ENCODE measurements around the gene RAC3. TPM values are rescaled to one million over a fixed set of nuclear protein-coding genes. Genes with fewer than 3 reads are reported as not detected.
A peak's percentile ranks its signal among the peaks of the same experiment; 100 is the strongest.

RAC3 gene
- total RNA-seq, 2 experiments from 2014 or later: 9.6 to 10.6 TPM

GRCh38 chr17:82055965-82056728 is 24.7 kb downstream of the RAC3 start:
- peaks cover 9% of the 10 kb centered on the region for H3K36me3 Mint-ChIP-seq (ENCODE audit: low read depth)
- CTCF ChIA-PET: interaction anchor here (1.1 to 1.4 kb wide), 2 partner anchors 18 to 19 kb away, joined by 4 to 5 read pairs; partner anchors contain the start of gene DCXR
- no peak overlapping the region for H3K4me3 Mint-ChIP-seq
- no peak for ATAC-seq
- no peaks in the 10 kb centered on the region for H3K9me3 Mint-ChIP-seq (ENCODE audit: low read depth)
- no peaks in the 10 kb centered on the region for H3K27me3 Mint-ChIP-seq
- intact Hi-C loops (cut with DNase I, micrococcal nuclease): no loop called here
- peaks cover 12% of the 10 kb centered on the region for H3K4me1 Mint-ChIP-seq
- POLR2A ChIA-PET: no interaction called here
- DNase-seq: peak; percentile 4
- no peak overlapping the region for H3K27ac Mint-ChIP-seq

- Mint-ChIP-seq H3K27ac (no peak overlapping the region), H3K9me3 (ENCODE audit: low read depth) (no peaks in the 10 kb centered on the region), H3K36me3 (ENCODE audit: low read depth) (peaks cover 9% of the 10 kb centered on the region), H3K27me3 (no peaks in the 10 kb centered on the region), H3K4me3 (no peak overlapping the region), H3K4me1 (peaks cover 12% of the 10 kb centered on the region)
- no peak for ATAC-seq
- POLR2A ChIA-PET: no interaction called here
- CTCF ChIA-PET: interaction anchor here (1.1 kb wide), 1 partner anchor 19 kb away, joined by 4 read pairs; the partner anchor contains the start of gene DCXR
- intact Hi-C loops (cut with DNase I, micrococcal nuclease): no loop called here
- peak; percentile 3 for DNase-seq
Measured at GRCh38 chr17:82056729-82057621, 25.5 kb downstream of the RAC3 start.

GRCh38 chr17:82058230-82058854 is 26.9 kb downstream of the RAC3 start:
- no peak overlapping the region for H3K27ac Mint-ChIP-seq

GRCh38 chr17:82058855-82059249 is 27.4 kb downstream of the RAC3 start:
- Mint-ChIP-seq H3K4me3 (no peak overlapping the region), H3K9me3 (ENCODE audit: low read depth) (no peaks in the 10 kb centered on the region), H3K36me3 (ENCODE audit: low read depth) (peaks cover 7% of the 10 kb centered on the region), H3K4me1 (peaks cover 2% of the 10 kb centered on the region), H3K27ac (no peak overlapping the region), H3K27me3 (no peaks in the 10 kb centered on the region)
- ATAC-seq (no peak), DNase-seq (no peak)
- intact Hi-C loops (cut with DNase I, micrococcal nuclease): no loop called here
- CTCF ChIA-PET: no interaction called here
- POLR2A ChIA-PET: no interaction called here

More at GRCh38 chr17:82058230-82058854, 26.9 kb downstream of the RAC3 start:
- Mint-ChIP-seq H3K36me3 (ENCODE audit: low read depth) (peaks cover 8% of the 10 kb centered on the region), H3K4me1 (peaks cover 6% of the 10 kb centered on the region), H3K27me3 (no peaks in the 10 kb centered on the region), H3K9me3 (ENCODE audit: low read depth) (no peaks in the 10 kb centered on the region), H3K4me3 (no peak overlapping the region)
- ATAC-seq: no peak
- DNase-seq: no peak
- ChIA-PET CTCF (no interaction called here), POLR2A (no interaction called here)
- intact Hi-C loops (cut with DNase I, micrococcal nuclease): no loop called here

- H3K4me1 Mint-ChIP-seq: peaks cover 7% of the 10 kb centered on the region
- H3K27me3 Mint-ChIP-seq: no peaks in the 10 kb centered on the region
- DNase-seq (no peak), ATAC-seq (no peak)
- intact Hi-C loops (cut with DNase I, micrococcal nuclease): no loop called here
- H3K36me3 Mint-ChIP-seq (ENCODE audit: low read depth): peaks cover 7% of the 10 kb centered on the region
- POLR2A ChIA-PET: no interaction called here
- H3K27ac Mint-ChIP-seq: no peak overlapping the region
- H3K9me3 Mint-ChIP-seq (ENCODE audit: low read depth): no peaks in the 10 kb centered on the region
- CTCF ChIA-PET: no interaction called here
- no peak overlapping the region for H3K4me3 Mint-ChIP-seq
Measured at GRCh38 chr17:82059272-82060000, 28.0 kb downstream of the RAC3 start.

- DNase-seq (no peak), ATAC-seq (no peak)
- Mint-ChIP-seq H3K4me1 (peaks cover 8% of the 10 kb centered on the region), H3K9me3 (ENCODE audit: low read depth) (no peaks in the 10 kb centered on the region), H3K4me3 (no peak overlapping the region), H3K27me3 (no peaks in the 10 kb centered on the region), H3K36me3 (ENCODE audit: low read depth) (peaks cover 7% of the 10 kb centered on the region), H3K27ac (no peak overlapping the region)
- intact Hi-C loops (cut with DNase I, micrococcal nuclease): no loop called here
- ChIA-PET POLR2A (no interaction called here), CTCF (no interaction called here)
Measured at GRCh38 chr17:82060001-82060380, 28.5 kb downstream of the RAC3 start.

GRCh38 chr17:82060614-82061013 is 29.1 kb downstream of the RAC3 start:
- H3K27me3 Mint-ChIP-seq: no peaks in the 10 kb centered on the region
- peaks cover 8% of the 10 kb centered on the region for H3K4me1 Mint-ChIP-seq
- ChIA-PET CTCF (no interaction called here), POLR2A (no interaction called here)
- no peak overlapping the region for H3K27ac Mint-ChIP-seq
- peaks cover 7% of the 10 kb centered on the region for H3K36me3 Mint-ChIP-seq (ENCODE audit: low read depth)
- ATAC-seq (no peak), DNase-seq (no peak)
- no peaks in the 10 kb centered on the region for H3K9me3 Mint-ChIP-seq (ENCODE audit: low read depth)
- intact Hi-C loops (cut with DNase I, micrococcal nuclease): no loop called here
- no peak overlapping the region for H3K4me3 Mint-ChIP-seq

- no peak overlapping the region for H3K4me3 Mint-ChIP-seq
- H3K27me3 Mint-ChIP-seq: no peaks in the 10 kb centered on the region
- no peak for ATAC-seq
- DNase-seq: no peak
- no peak overlapping the region for H3K27ac Mint-ChIP-seq
- H3K9me3 Mint-ChIP-seq (ENCODE audit: low read depth): no peaks in the 10 kb centered on the region
- intact Hi-C loops (cut with DNase I, micrococcal nuclease): no loop called here
- ChIA-PET CTCF (interaction anchor here (0.6 kb wide), 1 partner anchor 105 kb away, joined by 4 read pairs; no protein-coding TSS in a partner anchor), POLR2A (no interaction called here)
- peaks cover 10% of the 10 kb centered on the region for H3K4me1 Mint-ChIP-seq
- peaks cover 4% of the 10 kb centered on the region for H3K36me3 Mint-ChIP-seq (ENCODE audit: low read depth)
Measured at GRCh38 chr17:82061047-82061925, 29.8 kb downstream of the RAC3 start.

GRCh38 chr17:82062076-82062983 is 30.9 kb downstream of the RAC3 start:
- no peak for DNase-seq
- no peak for ATAC-seq
- Mint-ChIP-seq H3K9me3 (ENCODE audit: low read depth) (no peaks in the 10 kb centered on the region), H3K27me3 (no peaks in the 10 kb centered on the region), H3K4me1 (peaks cover 14% of the 10 kb centered on the region), H3K27ac (no peak overlapping the region), H3K36me3 (ENCODE audit: low read depth) (peaks cover 4% of the 10 kb centered on the region), H3K4me3 (no peak overlapping the region)
- ChIA-PET POLR2A (no interaction called here), CTCF (interaction anchor here (0.6 kb wide), 1 partner anchor 104 kb away, joined by 4 read pairs; no protein-coding TSS in a partner anchor)
- intact Hi-C loops (cut with DNase I, micrococcal nuclease): no loop called here

- Mint-ChIP-seq H3K4me1 (peaks cover 14% of the 10 kb centered on the region), H3K27me3 (no peaks in the 10 kb centered on the region), H3K27ac (no peak overlapping the region), H3K4me3 (no peak overlapping the region), H3K9me3 (ENCODE audit: low read depth) (no peaks in the 10 kb centered on the region), H3K36me3 (ENCODE audit: low read depth) (peaks cover 4% of the 10 kb centered on the region)
- ATAC-seq (no peak), DNase-seq (no peak)
- ChIA-PET POLR2A (no interaction called here), CTCF (no interaction called here)
- intact Hi-C loops (cut with DNase I, micrococcal nuclease): no loop called here
Measured at GRCh38 chr17:82062984-82063368, 31.5 kb downstream of the RAC3 start.

Measured in activated CD4-positive, alpha-beta T cell treated with anti-CD3 and anti-CD28 coated beads for 36 hours (primary cell).